NK-92 treated with Interleukin-12 subunit alpha and Interleukin-12 subunit beta, amount 100 ng/mL, for 24 hours (cell line): ENCODE measurements around the gene GMDS.

Source experiments
- DNase-seq: peaks from one replicate; lab custom pipeline; 2025; lab: John Stamatoyannopoulos, UW

GMDS gene

GRCh38 chr6:1601158-1602048 is 644.0 kb downstream of the GMDS start:
- DNase-seq = no peak

- DNase-seq = no peak
These were observed 644.6 kb downstream of the GMDS start for GRCh38 chr6:1600764-1601157.

DNA sequence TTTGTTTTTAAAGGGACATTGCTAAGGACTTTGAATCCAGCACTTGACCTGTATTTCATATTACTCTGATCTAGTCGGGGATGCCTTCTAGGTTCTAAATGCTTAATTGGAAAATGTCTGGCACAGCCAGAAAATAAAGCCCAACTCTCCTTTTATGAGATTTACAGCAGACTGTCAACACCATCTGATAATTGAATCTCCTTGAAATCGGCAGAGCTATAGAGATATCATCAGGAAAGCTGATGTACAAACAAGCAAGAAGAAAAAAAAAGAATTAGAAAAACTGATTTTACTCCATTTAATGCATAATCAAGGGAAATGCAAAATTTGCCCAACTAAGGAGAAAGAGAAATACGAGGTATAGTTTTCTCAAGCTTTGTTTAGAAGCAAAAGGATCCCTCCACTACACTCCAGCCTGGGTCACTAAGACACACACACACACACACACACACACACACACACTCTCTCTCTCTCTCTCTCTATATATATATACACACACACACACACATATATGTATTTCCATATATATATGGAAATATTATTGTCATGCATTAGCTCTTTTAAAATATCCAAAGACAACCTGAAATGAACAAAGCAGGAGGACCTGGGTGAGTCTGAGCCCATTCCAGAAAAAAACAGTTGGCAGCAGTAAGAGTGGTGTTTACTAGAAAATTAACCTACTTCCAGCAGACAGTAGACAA is 645.2 kb downstream of the GMDS start:
- DNase-seq = no peak

GRCh38 chr6:1599469-1599868 is 645.9 kb downstream of the GMDS start:
- DNase-seq = no peak

GRCh38 chr6:1598886-1599285 is 646.5 kb downstream of the GMDS start:
- DNase-seq = no peak

DNA sequence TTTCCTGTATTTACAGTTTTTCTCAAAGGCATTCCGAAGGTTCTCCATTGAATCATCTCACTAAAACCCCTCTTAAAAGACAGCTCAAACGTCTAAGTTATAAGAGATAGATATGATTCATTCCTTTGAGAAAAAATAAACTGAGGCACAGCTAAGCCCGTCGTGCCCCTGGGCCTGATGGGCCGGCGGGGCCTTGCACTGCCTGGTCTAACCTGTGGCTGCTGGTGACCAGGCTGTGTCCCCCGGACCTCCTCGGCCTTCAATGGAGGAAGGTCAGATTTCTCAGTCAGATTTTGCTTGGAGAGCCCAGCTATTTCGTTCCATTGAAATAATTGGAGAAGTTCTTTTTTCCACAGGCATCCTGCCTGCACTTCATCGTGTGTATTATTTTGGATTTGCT is 647.0 kb downstream of the GMDS start:
- DNase-seq = no peak

DNA sequence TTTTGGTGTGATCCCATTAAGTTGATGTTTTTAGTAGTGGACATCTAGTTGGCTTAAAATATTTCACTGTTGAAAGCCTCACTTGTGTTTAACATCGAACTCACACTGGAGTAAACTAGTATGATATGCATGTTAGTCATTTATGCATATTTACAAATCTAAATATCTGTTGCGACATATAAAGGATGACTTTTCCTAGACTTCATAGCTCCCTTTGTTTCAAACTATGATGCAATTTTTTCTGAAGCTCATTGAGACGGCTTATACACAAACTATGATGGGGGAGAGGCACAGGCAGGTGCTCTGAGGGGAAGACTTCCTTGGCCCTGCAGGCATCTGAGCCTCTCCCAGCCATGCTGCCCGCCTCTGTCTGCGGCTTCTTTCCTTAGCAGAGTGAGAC is 647.5 kb downstream of the GMDS start:
- no peak for DNase-seq

DNA sequence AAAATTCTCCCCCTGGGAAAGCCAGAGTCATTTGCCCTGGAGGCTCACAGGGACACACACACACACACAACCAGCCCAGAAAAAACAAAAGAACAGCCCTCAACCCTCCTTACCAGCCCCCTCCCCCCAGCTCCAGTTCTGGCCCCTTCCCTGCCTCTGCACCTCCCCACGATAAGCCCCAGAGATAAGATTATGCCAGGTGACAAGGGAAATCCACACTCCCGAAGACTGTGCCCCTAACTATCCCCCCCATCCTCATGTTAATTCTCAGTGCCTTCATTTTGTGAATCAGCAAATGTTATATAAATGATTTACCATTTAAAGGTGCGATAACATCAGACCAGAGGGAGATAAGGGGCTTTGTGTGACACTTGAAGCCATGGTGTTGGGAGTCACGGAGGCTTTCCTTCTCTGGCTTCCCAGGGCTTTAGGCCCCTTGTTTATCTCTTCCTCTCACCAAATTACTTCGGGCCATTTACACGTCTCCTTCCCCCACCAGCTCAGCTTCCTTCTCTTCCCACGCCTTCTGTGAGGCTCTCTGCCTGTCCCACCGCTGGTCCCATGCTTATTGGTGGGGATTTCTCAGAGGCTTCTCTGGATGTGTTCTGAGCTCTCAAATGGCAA is 648.2 kb downstream of the GMDS start:
- no peak for DNase-seq

GRCh38 chr6:1596088-1596852 is 649.1 kb downstream of the GMDS start:
- DNase-seq = peak; percentile 27

DNA sequence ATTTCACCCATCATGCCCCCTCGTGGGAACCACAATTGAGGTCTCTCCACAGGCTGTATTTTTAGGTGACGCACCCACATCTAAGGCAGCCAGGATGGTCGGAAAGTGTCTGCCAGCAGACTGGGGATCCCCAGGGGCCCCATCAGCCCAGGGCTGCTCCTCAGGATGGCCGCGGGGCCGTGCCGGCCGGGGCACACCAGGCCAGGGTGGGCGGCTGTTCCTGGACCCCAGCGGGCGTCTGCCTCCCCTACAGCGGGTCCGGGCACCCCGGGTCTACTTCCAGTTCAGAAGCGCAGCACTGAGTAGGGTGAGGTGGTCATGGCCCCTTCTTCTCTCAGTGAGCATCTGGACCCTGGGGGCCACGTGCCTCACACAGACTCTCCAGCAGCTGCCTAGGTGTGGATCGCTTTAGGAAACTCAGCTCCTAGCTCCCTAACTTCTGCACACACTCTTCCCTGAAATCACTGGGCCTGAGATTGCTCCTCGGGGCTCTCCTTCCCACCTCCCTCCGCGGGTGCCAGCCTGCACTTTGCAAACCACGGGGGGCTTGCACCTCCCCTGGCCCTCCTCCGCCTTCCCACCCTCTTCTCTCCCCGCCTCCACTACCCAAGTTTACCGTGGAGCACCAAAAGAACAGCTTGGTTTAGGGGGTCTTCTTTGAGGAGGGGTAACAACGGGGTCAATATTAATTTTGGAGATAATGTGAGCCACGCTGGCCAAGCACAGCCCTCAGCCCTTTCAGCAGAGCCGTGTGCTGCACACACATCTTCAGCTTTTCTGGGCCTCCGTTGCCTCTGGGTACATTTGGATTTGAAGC is 649.9 kb downstream of the GMDS start:
- DNase-seq = no peak

DNA sequence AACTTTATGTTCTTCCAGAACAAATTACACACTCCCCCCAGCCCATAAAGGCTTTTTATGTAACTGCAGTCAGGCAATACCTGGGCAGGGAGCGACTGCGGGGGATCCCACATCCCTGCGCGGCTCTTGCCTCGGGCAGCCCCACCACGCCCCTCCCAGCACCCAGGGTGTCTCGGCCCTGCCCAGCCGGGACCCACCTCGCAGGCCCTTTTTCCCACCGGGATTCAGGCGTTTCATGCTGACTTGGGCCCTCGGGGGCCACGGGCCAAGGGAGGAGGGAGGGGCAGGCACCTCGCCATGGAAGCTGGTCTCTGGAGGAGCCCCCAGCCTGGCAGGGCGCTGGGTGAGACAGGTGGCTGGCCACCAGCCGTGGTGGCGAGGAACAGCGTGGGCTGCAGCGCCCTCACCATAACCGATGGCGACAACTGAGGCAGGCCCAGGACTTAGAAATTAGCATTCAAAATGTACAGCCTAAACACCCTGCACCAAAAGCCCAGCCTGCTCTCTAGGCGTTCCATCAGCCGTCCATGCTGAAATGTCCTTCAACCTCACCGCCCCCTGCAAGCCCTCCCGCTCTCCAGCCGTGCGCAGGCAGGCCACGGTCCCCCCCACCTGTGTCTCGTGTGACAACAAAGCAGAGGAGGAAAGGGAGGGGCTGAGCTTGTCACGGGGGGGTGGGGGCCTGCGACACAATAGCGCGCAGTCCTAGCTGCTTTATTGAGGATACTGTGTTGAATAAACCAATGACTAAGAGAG is 650.8 kb downstream of the GMDS start:
- no peak for DNase-seq

DNA sequence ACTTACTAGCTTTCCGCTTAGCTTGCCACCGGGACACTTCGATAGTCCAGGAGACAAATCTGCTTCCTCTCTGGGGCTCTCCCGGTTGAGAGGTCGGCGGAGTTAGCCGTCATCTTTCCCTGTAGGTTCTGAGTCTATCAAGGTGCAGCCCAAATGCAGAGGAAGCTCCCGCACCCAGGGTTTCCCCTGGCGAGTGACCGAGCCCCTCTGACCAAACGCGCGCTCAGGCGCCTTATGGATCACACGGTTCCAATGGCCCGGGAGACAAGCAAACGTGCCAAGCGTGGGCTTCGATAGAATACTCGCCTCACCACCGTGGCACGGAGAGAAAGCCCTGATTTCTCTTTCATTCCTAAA is 651.5 kb downstream of the GMDS start:
- DNase-seq = no peak

DNA sequence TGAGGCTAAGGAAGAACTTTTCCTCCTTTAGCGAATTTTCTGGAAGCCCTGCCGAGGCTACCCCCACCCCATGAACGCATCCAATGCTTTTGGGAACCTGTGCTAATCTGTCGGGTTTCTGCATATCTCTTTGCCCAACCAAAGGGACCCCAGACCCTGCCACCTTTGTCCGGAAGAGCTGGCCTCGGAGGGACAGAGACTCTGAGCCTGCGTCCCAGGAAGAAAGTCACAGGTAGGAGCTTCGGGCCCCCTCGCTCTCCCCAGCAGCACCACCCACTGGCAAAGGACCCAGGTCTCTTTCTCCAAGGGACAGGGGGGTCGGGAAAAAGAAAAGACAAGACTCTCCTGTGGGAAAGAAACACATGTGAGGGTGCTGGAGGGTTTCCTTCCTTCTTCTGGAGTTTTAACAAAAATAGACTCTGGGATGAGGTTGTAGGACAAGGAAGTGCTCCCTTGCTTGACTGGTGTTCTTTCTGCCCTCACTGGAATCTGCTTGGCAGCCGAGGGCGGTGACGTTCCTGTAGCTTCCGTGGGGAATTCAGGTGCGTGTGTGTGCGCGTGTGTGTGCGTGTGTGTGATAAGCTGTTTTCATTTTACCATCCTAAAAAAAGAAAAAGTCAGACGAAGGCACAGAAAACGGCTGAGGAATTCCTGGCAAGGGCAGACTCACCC is 652.0 kb downstream of the GMDS start:
- no peak for DNase-seq

- no peak for DNase-seq
These were observed 652.6 kb downstream of the GMDS start for GRCh38 chr6:1592852-1593251.

GRCh38 chr6:1591926-1592325 is 653.5 kb downstream of the GMDS start:
- no peak for DNase-seq

DNA sequence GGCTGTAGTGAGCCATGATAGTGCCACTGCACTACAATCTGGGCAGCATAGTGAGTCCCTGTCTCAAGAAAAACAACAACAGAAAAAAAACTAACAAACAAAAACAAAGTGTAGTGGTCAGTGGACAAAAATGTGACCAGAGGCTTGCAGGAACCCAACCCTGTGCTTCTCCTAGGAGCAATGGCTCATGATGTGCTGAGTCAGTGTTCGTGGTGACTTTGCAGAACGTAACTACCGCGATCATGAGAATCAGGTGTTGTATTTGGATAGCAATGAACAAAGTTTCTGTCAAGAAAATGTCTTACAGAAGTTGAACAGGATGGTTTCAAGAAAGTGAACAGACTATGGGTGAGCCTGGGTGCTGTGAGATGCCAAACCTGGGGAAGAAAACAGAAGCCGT is 654.2 kb downstream of the GMDS start:
- DNase-seq = no peak

DNA sequence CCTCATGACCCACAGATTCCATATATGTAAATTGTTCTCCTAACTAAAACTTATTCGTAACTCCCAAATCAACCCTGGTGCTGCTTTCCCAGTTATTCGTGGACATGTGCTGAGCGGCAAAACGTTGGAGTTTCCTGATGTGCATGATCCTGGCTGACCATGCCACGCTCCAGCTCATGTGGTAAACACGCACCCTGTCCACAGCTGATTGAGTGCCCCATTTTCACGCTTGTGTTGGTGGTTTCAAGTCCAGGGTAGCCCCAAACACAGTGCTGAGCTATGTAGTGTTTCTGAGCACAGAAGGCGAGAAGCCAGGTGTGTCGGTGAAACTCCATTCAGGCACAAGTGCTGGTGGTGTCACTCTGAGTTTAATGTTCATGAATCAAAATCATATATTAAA is 654.8 kb downstream of the GMDS start:
- no peak for DNase-seq

DNA sequence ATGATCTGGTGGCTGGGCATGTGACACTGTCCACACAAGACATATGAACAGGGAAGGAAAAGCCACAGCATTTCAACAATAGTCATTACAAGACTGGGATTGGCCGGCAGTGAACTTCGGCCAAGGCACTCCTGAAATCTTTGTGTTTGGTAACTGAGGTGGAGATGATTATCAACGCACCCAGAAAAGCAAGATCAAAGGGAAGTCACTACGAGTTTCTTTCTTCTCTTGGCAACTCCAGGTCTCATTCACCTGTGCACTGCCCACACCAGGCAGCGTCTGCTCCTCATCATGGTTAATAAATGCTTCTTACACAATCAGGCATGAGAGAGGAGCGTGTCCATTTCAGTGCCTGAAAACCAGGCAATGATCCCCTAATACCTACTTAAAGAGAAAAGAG is 656.2 kb downstream of the GMDS start:
- DNase-seq = no peak

- no peak for DNase-seq
These were observed 657.4 kb downstream of the GMDS start for GRCh38 chr6:1587977-1588376.

DNA sequence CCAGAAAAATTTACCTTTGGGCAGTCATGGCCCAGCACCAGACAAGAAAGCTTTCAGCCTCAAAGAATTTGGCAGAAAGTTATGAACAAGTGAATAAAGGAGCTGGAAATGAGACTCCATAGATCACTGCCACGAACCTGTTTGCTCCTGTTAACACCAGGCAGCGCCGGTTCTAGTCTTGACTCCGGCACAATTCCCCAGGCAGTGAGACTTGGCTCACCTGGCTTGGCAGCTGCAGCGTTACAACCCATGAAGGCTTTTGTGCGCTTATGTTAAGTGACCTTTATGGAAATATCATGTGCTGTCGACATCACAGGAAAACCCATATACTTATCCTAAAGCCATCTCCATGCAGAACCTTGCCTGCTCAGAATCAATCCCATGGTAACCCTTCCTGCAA is 657.9 kb downstream of the GMDS start:
- DNase-seq = no peak
